HepG2 (cell line): ENCODE data around the gene CNTN5.

Experiments
- AKNA ChIP-seq: sonication (generic); formaldehyde crosslinking; IDR thresholded peaks from 2 replicates; pipeline ENCODE4 v1.4.0; 2020; ENCODE audit warnings: missing genetic modification reagents, borderline replicate concordance
- ERF ChIP-seq: IDR thresholded peaks from 2 replicates; pipeline ENCODE4 v1.6.1; 2018; ENCODE audit warnings: missing biosample characterization, missing genetic modification reagents
- MAF1 ChIP-seq: sonication (generic); formaldehyde crosslinking; IDR thresholded peaks from 2 replicates; pipeline ENCODE4 v1.5.0; 2020; ENCODE audit warnings: missing genetic modification reagents, borderline replicate concordance
- SNAI1 ChIP-seq: sonication (generic); formaldehyde crosslinking; IDR thresholded peaks from 2 replicates; pipeline ENCODE4 v1.5.0; 2020; ENCODE audit warnings: mild to moderate bottlenecking, missing genetic modification reagents, borderline replicate concordance
- ZBTB43 ChIP-seq: sonication (generic); formaldehyde crosslinking; conservative IDR thresholded peaks from 2 replicates; pipeline ENCODE4 v1.4.0; 2020; ENCODE audit warnings: missing genetic modification reagents
- ZFP37 ChIP-seq: sonication (generic); formaldehyde crosslinking; IDR thresholded peaks from 2 replicates; pipeline ENCODE4 v1.4.0; 2020; ENCODE audit warnings: missing genetic modification reagents, borderline replicate concordance

- TF ChIP-seq ZBTB43 (CRISPR knock-in tag) = no peak
- no peak for TF ChIP-seq ZFP37 (CRISPR knock-in tag)
- TF ChIP-seq AKNA (CRISPR knock-in tag) = no peak
- no peak for TF ChIP-seq ERF (CRISPR knock-in tag)
- no peak for TF ChIP-seq SNAI1 (CRISPR knock-in tag)
- no peak for TF ChIP-seq MAF1 (CRISPR knock-in tag)
Observed at GRCh38 chr11:100273066-100273815, 1252.5 kb downstream of the CNTN5 start.
